Testis (tissue), 2 donors: ENCODE data around the gene DISC1.

Source experiments
- POLR2A ChIP-seq: fragments of 450-650 bp; IDR thresholded peaks from one replicate; pipeline ENCODE4 v1.6.1; 2017; ENCODE audit warnings: antibody characterized with exemption, mild to moderate bottlenecking, moderate library complexity
- TF ChIP-seq, protein P1 (sequence below), 3 experiments: fragments of 450-650 bp in 2 of 3; fragments of 200-600 bp in 1 of 3; sonication (generic) in 1 of 3; IDR thresholded peaks; one replicate each; pipeline ENCODE4 v1.5.1; 2016 to 2019; ENCODE audit warnings: antibody characterized with exemption in 3 of 3, mild to moderate bottlenecking in 2 of 3, moderate library complexity in 1 of 3

GRCh38 chr1:231591466-231591865 is 35.1 kb upstream of the DISC1 start:
- TF ChIP-seq, protein P1, sequence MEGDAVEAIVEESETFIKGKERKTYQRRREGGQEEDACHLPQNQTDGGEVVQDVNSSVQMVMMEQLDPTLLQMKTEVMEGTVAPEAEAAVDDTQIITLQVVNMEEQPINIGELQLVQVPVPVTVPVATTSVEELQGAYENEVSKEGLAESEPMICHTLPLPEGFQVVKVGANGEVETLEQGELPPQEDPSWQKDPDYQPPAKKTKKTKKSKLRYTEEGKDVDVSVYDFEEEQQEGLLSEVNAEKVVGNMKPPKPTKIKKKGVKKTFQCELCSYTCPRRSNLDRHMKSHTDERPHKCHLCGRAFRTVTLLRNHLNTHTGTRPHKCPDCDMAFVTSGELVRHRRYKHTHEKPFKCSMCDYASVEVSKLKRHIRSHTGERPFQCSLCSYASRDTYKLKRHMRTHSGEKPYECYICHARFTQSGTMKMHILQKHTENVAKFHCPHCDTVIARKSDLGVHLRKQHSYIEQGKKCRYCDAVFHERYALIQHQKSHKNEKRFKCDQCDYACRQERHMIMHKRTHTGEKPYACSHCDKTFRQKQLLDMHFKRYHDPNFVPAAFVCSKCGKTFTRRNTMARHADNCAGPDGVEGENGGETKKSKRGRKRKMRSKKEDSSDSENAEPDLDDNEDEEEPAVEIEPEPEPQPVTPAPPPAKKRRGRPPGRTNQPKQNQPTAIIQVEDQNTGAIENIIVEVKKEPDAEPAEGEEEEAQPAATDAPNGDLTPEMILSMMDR (IDR thresholded peaks at IDR 0.05) = no peak
- TF ChIP-seq POLR2A = no peak
